Stimulated activated CD8-positive, alpha-beta memory T cell treated with anti-CD3 and anti-CD28 coated beads, Interleukin-15, amount 100 ng/mL, for 1 hour (primary cell): ENCODE data around the gene JUNB.
"Not testable (repeated sequence)": the region's sequence is repeated elsewhere in the genome, so short reads cannot be mapped to it uniquely, and the experiment has no call there.

Experiments used
- DNase-seq: peaks from one replicate; pipeline ENCODE4 v3.0.0-alpha.2; 2020; ENCODE audit warnings: low read depth

Gene JUNB

DNA sequence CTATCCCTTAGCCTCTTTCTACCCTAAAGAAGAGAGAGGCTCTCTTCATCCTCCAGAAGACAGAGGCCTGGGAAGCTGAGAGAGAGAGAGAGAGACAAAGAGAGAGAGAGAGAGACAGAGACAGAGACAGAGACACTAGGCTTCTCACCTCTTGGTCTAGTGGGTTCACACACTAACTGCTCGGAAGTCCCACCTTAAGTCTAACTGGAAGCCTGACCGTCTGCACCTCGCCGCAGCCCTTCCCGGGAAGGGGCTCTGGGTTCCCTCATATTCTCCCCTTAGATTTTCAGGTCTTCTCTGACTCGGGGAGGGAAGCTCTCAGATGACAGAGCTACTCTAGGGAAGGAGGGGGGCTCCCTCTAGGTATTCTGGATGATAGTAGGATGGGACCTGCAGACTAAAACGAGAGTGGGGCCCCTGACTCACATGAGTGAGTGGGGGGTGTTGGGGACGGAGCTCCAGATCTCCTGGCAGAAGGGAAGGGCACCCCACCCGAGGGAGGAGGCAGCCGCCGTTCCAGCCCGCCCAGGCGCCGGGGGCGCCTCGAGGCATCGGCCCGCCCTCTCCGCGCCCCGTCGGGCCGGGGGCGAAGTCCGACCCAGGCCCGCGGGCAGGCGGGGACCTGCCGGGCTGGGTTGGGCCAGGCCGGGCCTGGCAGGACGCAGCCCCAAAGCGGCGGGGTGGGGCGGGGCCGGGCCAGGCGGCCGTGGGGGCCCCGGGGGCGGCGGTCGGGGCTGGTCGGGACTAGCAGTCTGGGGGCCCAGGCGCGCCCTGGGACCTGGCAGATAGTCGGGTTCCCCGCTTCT lies 2.0 kb upstream of the JUNB start:
- no peak for DNase-seq

DNA sequence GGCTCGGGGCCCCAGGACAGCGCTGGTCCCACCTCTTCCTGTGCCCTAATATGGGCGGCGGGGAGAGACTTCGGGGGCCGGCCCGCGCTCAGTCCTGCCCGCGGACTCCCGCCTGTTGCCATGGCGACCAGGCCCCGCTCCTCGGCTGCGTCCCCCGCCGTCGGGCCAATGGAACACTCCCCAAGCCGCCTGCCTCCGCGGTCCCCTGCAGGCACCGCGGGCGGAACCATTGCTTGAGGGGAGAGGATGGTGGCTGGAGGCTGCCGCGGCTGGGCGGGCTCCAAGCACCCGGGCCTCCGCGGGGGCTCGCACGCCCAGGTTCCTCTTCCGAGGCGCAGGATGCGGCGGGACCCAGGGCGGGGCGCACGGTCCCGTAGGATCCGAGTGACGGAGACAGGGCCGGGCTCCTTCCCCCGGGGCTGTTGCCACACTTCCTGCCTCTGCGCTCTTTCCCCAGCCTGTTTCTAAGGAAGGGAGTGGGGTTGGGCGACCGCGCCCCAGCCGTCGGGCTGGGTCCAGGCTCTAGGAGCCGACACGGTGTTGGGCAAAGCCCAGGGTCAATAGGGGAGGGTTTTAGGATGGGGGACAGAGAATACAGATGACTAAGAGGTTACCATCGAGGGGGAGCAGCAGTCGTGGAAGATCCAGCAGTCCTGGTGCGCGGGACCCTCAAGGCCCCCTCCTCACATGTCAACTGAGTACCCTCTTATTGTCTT lies 1.2 kb upstream of the JUNB start:
- DNase-seq = peak; percentile 83

DNA sequence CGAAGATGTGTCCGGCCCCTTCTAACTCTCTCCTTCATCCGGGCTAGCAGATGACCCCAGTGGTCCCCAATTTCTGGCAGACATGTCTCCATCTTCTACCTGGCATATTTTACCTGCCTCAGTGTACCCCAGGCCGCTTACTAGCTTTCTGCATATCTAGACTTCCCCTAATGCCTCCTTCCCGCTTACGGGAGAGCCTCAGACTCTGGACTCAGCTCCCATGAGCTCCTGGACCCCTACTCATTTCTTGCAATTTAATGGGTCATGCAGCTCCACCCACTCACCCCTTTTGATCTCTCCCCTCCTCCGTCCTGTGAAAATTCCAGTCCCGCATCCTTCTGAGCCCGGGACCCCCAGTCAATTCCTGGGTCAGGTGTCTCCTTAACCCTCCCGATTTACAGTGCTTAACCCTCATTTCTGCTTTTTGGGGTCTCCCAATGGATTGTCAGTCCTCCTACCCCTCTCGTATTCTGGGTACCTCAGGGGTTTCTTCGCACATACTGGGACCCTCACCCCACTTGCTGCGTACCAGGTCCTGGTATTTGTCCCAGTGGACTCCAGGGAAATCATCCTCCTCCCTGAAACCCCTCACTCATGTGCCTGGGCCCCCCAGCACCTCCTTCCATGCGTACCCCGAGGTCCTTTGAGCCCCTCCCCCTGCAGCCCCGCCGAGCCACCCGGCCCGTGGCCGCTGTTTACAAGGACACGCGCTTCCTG lies 500 bp upstream of the JUNB start:
- DNase-seq = no peak

DNA sequence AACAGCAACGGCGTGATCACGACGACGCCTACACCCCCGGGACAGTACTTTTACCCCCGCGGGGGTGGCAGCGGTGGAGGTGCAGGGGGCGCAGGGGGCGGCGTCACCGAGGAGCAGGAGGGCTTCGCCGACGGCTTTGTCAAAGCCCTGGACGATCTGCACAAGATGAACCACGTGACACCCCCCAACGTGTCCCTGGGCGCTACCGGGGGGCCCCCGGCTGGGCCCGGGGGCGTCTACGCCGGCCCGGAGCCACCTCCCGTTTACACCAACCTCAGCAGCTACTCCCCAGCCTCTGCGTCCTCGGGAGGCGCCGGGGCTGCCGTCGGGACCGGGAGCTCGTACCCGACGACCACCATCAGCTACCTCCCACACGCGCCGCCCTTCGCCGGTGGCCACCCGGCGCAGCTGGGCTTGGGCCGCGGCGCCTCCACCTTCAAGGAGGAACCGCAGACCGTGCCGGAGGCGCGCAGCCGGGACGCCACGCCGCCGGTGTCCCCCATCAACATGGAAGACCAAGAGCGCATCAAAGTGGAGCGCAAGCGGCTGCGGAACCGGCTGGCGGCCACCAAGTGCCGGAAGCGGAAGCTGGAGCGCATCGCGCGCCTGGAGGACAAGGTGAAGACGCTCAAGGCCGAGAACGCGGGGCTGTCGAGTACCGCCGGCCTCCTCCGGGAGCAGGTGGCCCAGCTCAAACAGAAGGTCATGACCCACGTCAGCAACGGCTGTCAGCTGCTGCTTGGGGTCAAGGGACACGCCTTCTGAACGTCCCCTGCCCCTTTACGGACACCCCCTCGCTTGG lies 966 bp downstream of the JUNB start:
- no peak for DNase-seq

DNA sequence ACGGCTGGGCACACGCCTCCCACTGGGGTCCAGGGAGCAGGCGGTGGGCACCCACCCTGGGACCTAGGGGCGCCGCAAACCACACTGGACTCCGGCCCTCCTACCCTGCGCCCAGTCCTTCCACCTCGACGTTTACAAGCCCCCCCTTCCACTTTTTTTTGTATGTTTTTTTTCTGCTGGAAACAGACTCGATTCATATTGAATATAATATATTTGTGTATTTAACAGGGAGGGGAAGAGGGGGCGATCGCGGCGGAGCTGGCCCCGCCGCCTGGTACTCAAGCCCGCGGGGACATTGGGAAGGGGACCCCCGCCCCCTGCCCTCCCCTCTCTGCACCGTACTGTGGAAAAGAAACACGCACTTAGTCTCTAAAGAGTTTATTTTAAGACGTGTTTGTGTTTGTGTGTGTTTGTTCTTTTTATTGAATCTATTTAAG lies 1.6 kb downstream of the JUNB start:
- DNase-seq = no peak

DNA sequence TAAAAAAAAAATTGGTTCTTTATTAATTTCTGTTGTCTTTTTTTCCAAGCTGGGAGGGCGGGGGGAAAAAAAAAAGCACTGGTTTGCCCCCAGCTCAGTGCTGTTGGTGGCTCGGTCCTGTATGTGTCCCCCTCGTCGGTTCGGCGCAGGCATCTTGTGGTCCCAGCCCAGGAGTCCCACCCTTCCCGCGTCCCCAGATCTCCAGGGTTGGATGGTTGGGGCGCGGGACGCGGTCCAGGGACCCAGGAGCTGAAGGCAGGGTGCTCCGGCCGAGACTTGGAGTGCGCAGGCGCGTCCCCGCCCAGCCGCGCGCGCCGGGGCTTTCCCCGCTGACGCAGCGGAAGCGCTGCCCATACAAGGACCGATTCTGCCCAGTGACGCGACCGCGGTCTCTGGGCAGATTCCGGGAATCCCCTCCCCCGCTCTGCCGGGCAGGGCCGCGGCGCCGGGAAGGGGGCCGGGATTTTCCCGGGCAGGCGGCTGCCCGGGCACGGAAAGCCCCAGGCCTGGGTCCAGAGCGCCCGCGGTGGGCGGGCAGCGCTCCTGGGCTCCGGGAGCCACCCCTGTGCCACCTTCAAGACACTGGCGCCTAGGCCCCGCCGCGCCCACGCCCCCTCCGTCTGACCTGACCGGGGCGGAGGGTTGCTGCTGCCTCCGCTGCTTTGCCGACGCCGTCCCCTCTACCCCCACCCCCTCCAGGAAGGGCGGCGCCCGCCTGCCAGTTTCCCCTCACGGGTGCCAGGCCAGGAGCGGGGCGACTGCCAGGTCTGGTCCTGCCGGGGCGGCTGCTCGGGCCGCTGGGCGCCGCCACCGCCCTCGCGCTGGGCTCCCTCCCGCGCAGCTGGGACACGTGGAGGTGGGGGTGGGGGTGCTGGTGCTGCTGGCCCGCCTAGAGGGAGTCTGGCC lies 2.3 kb downstream of the JUNB start:
- peak; percentile 82 for DNase-seq

DNA sequence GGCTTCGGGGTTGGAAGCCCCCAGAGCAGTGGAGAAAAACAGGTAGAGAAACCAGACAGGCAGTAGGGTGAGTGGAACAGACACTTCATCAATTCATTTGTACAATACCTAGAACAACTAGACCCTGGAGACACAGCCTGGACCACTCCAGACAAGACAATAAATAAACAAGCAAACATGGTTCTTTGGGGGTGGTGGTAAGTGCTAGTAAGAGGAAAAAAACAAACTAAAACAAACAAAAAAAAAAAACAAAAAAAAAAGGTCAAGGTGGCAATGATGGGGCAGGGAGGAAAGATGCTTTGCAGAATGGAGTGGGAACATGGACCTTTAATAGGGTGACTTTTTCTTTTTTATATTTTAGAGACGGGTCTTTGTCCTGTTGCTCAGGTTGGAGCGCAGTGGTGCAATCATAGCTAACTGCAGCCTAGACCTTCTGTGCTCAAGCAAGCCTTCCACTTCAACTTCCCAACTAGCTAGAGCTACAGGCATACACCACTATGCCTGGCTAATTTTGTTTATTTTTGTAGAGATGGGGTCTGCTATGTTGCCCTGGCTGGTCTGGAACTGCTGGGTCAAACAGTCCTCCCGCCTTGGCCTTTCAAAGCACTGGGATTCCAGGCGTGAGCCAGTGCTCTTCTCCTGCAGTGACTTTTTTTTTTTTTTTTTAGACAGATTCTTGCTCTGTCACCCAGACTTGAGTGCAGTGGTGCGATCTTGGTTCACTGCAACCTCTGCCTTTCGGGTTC lies 3.1 kb downstream of the JUNB start:
- DNase-seq = no peak

DNA sequence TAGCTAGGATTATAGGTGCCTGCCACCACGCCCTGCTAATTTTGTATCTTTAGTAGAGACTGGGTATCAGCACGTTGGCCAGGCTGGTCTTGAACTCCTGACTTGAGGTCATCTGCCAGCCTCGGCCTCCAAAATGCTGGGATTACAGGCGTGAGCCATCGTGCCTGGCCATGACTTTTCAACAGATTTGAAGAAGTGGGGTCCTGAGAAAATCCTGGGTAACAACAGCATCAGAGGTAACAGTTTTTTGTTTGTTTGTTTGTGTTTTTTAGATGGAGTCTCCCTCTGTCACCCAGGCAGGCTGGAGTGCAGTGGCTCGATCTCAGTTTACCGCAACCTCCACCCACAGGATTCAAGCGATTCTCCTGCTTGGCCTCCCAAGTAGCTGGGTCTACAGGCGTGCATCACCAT lies 3.7 kb downstream of the JUNB start:
- DNase-seq = no peak

DNA sequence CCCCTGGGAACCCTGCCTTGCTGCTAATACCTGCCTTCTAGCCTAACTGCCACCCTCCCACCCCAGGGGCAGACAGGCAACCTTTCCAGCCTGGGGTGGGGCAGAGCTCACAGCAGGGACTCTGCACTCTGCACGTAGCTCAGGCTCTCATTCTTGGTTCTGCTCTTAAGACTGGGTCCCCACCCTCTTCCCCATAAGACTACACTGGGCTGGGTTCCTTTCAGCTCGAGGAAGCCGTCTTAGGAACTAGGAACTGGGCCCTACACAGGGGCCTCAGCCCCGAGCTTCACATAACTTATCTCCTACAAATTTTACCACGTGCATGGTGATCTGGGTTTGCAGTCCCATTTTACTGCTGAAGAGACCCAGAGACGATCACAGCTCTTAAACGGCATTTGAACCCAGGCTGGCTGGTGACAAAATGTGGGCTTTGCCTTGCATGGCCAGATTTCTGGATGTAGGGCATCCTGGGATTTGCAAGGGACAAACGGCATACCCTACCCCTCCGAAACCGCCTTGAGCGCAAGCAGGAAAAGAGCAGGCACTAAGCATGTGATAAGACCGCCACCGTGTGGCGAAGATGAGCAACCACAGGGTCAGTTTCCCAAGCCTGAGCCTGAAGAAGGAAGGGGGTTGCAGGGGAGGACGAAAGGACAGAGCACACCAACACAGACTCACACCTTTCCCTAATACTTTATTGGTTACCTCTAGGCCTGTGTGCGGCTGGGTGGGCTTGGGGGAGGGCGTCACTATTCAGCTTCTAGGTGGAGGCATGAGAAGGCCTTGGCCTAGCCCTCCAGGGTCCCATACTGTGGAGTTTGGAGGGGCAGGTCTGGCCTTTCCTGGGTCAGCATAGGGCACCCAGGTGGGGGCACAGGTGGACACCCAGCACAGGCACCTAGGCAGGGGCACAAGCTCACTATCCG lies 5.1 kb downstream of the JUNB start:
- peak; percentile 63 for DNase-seq

DNA sequence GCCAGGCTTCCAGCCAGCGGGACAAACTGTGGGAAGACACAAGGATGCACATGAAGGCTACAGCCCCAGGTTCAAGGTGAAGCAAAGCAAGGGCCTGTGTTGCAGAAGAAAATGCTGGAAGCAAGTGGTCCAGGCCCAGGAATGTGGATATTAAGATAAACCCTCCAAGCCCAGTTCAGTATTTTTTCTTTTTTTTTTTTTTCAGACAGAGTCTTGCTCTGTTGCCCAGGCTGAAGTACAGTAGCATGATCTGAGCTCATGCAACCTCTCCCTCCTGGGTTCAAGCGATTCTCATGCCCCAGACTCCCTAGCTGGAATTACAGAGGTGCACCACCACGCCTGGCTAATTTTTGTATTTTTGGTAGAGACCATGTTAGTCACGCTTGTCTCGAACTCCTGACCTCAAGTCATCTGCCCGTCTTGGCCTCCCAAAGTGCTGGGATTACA lies 5.9 kb downstream of the JUNB start:
- no peak for DNase-seq

DNA sequence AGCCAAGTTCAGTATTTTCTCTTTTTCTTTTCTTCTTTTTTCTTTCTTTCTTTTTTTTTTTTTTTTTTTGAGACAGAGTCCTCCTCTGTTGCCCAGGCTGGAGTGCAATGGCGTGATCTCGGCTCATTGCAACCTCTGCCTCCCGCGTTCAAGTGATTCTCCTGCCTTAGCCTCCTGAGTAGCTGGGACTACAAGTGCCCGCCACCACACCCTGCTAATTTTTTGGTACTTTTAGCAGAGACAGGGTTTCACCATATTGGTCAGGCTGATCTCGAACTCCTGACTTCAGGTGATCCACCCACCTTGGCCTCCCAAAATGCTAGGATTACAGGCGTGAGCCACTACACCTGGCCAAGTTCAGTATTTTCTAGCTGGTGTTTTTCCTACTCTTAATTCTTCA lies 6.3 kb downstream of the JUNB start:
- DNase-seq = not testable (repeated sequence)

DNA sequence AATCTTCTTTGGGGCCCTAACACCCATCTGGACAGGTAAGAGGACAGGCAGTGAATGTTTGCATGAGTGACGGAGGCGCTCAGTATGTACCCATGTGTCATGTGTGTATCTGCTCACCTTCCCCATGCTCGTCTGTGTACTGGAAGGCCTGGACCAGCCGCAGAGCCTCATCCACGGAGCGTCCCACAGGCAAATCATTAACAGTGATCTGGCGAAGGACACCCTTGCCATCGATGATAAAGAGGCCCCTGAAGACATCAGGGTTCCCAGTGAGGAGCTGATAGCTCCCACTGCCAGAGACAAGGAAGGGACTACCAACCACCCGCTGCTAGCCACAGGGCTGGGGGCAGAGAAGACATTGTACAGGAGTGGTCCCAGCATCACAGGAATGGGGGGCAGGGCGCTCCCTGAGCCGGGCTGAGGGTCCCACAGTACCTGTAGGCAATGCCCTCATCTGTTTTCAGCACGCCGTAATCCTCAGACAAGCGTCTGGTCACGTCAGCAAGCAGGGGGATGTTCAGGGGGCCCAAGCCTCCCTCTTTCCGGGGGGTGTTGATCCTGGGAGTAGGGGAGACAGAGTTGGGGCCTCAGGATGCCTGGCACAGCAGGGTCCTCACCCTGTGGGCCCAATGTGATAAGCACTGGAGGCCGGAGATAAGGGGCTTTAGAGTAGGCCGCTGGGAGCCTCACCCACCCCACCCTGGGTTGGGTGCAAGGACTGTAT lies 8.6 kb downstream of the JUNB start:
- no peak for DNase-seq

DNA sequence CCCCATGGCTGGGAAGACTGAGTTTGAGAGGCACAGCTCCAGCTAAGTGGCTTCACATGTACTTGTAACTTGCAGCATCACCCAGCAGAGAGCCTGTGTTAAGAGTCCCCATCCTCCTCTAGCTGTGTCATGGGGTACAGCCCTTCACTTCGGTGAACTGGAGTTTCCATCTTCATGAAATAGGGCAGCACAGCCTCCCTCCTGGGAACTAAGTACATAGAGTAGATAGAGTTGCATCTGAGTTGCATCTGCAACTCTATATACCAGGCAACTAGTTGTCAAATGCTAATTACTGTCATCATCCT lies 9.1 kb downstream of the JUNB start:
- no peak for DNase-seq

DNA sequence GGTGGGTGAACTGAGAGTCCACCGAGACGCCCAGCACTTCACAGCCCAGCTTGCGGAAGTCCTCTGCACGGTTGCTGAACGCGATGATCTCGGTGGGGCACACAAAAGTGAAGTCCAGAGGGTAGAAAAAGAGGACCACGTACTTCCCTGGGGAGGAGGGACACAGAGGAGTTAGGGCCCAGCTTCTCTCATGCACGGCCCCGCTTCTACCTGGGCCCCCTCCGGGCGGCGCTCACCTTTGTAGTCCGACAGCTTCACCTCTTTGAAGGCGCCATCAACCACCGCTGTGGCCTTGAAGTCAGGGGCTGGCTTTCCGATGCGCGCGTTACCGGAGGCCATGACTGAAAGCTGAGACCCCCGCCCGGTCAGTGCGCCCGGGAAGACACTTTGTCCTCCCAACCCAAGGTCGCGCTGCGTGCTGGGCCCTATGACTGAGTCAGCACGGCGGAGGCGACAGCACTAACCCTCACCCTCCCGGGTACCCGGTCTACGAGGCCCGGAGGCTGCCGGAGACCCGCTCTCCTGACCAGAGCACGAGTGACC lies 9.7 kb downstream of the JUNB start:
- no peak for DNase-seq

DNA sequence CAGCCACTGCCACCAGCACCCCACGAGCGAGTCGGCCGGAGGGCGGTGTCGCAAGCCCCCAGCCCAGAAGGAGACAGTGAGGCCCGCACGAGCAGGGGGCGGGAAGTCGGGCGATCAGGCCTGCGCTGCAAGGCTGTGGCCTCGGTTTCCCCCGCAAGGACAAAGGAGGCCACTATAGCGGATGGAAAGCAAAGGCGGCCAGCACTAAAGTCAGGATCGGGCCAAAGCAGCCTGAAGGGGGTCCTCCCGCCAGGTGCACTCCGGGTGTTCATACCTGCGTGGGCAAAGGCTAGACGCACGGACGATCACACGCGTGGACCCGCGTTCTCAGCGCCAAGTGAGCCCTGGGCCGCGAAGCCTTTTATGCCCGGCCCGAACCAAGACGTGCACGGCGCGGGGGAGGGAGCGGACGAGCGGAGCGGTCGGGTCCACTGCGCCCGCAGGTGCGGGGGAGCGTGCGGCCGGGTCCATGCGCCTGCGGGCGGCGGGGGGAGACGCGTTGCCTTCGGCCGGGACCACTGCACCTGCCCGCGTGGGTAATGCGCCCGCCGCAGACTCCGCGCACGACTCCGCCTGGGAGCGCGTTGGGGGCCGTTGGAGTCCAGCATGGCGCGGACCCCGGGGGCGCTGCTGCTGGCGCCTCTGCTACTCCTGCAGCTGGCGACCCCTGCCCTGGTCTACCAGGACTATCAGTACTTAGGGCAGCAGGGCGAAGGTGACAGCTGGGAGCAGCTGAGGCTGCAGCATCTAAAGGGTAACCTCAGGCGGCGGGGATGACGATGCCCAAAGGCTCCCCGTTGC lies 10.4 kb downstream of the JUNB start, which contains the start of the genes PRDX2 and THSD8:
Gene PRDX2 (minus strand): TSS at position 335 of the 801 bp plus-strand sequence. CDS start 539 bp downstream, outside the sequence.
Gene THSD8 (plus strand): TSS at position 604 of the 801 bp plus-strand sequence. CDS start 3 bp downstream, at position 607.
- DNase-seq = no peak

DNA sequence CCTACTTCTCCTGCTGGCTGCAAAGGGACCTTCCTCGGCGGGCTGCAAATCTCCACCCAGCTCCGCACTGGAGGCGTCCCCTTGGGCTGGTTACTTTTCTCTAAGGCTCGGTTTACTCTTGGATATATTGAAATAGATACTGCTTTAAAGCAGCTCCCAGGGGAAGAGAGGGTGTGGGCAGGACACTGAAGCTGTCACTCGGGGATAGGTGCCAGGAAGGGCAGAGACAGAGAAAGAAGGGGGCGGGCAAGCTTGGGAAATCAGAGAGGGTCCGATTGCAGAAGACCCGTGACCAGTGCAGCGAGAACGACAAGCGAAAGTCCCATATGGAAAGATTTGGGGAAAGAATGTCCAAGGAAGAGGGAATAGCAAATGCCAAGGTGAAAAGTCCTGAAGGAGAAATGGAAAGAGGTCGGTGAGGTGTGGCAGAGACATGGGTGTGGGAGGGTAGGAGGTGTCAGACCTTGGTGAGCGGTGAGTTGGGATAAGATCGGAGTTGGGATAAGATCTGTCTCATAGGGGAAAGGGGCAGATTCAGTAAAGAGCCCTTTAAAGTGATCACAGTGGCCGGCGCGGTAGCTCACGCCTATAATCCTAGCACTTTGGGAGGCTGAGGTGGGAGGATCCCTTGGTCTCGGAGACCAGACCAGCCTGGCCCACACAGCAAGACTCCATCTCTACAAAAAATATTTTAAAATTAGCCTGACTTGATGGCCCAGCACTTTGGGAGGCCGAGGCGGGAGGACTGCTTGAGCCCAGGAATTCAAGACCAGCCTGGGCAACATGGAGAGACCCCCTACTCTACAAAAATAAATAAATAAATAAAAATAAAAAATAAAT lies 11.2 kb downstream of the JUNB start:
- DNase-seq = no peak
